ENCODE results near the gene FBLN7.

GRCh38 chr2:112163541-112163981, 25.4 kb downstream of the FBLN7 start:
- TF ChIP-seq, protein P1, sequence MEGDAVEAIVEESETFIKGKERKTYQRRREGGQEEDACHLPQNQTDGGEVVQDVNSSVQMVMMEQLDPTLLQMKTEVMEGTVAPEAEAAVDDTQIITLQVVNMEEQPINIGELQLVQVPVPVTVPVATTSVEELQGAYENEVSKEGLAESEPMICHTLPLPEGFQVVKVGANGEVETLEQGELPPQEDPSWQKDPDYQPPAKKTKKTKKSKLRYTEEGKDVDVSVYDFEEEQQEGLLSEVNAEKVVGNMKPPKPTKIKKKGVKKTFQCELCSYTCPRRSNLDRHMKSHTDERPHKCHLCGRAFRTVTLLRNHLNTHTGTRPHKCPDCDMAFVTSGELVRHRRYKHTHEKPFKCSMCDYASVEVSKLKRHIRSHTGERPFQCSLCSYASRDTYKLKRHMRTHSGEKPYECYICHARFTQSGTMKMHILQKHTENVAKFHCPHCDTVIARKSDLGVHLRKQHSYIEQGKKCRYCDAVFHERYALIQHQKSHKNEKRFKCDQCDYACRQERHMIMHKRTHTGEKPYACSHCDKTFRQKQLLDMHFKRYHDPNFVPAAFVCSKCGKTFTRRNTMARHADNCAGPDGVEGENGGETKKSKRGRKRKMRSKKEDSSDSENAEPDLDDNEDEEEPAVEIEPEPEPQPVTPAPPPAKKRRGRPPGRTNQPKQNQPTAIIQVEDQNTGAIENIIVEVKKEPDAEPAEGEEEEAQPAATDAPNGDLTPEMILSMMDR (IDR thresholded peaks at IDR 0.05) = no peak
- no peak for TF ChIP-seq POLR2A (IDR thresholded peaks at IDR 0.05)

Measured in body of pancreas (tissue), 4 donors.